Heart left ventricle (tissue), 13 donors: ENCODE measurements around the gene ORM1.
"Not testable (repeated sequence)": the region's sequence is repeated elsewhere in the genome, so short reads cannot be mapped to it uniquely, and the experiment has no call there.

ENCODE experiments used
- CTCF ChIP-seq, 12 donors: fragments of 200-600 bp; sonication (generic) in 4 of 12; IDR thresholded peaks; one replicate each; pipeline versions ENCODE4 v1.5.0 to v1.8.0; 2018 to 2022; ENCODE audit warnings: antibody characterized with exemption in 12 of 12, mild to moderate bottlenecking in 5 of 12
- POLR2A ChIP-seq, 2 donors: fragments of 450-650 bp; IDR thresholded peaks; one replicate each; pipeline ENCODE4 v1.6.1; 2017; ENCODE audit warnings: antibody characterized with exemption in 2 of 2, mild to moderate bottlenecking in 2 of 2, moderate library complexity in 2 of 2
- donor health status: ischemic (EF 13 %, LVEDD 7.1; RV severe dilation, severe dysfunction).
- donor health status: DM: no; HTN: yes; CAD: no.
- donor health status: DM: no; HTN: no; CAD: no.
- donor health status: ischemic (EF 25% LVEDD 6.9; RV normal size, moderate dysfunction).
- donor health status: ischemic (EF 25% LVEDD 5.7; RV mildly dilated, moderate dysfunction).
- donor health status: ischemic (EF 35%, LVEDD 5.7; RV mildly dilated, moderate dysfunction).
- donor health status: nonischemic (EF 11% LVEDD 7.7; RV severe dilation, severe dysfunction).
- donor health status: DM: yes; HTN: yes; CAD: no.
- donor health status: PGD.
- donor health status: ischemic (EF 29% LVEDD 5.4; RV normal size, mild dysfunction).
- donor health status: nonischemic (EF 23%, LVEDD 6.1; RV moderate dilation, normal function).

GRCh38 chr9:114329625-114330022, 6.7 kb downstream of the ORM1 start, which contains the start of gene ORM2:
- TF ChIP-seq CTCF, POLR2A (IDR thresholded peaks at IDR 0.05): not testable (repeated sequence)
